NCI-H2107 treated with DMSO at 0.1 percent for 48 hours (cell line): ENCODE measurements around the gene FBXW7.

Source experiments
- DNase-seq: peaks from one replicate; lab custom pipeline; 2025; ENCODE audit not compliant: unreplicated experiment; lab: John Stamatoyannopoulos, UW

FBXW7 gene

DNA sequence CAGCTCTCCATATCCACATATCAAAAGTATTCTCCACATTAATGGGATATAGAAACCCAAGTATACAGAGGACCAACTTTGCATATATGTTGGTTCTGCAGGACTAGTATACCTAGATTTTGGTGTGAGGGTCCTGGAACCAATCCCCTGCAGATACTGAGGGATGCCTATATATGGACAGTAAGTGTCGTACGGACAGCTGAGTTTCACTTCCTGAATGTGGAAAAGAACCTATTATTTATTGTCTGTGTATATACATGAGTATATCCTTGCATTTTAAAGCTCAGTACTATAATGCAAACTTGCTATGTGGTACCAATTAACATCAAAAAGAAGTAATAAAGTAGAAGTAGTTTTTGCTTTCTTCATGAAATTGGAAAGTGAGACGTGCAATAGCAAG lies 101.9 kb downstream of the FBXW7 start:
- no peak for DNase-seq

DNA sequence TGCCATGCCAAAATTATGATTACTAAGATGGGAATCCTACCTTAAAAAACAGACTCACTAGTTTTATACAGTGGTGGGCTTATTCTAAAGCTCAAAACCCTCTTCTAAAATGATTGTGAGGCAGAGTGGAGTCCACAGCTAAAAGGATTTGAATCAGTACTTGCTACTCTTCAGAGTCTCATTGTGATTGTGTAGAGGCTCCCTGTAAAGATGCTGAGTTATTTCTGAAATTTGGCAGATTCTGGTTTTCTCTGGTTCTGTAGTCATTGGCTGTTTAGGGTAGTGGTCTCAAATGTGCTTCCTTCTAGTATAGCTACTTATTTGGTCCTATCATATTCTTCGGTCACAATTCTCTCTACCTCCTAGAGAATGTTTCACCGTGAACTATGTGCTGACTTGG lies 104.1 kb downstream of the FBXW7 start:
- no peak for DNase-seq

DNA sequence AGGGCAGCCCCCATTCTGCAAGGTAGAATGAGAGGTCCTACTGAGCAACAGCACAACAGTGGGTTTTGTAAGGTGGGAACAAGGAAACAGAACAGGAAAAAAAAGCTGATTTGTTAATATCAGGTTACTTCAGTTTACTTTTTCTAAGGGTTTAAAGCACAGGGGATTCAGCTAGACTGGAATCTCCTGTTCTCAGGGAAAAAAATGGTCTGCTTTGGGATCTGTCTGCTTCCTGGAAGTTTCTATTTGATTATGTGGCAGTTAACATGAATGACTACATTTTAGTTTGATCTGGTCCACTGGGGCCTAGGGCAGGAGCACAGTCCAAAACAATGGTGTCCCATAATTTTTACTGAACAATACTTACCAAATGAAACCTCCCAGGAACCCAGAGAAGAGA lies 104.6 kb downstream of the FBXW7 start:
- DNase-seq: no peak

DNA sequence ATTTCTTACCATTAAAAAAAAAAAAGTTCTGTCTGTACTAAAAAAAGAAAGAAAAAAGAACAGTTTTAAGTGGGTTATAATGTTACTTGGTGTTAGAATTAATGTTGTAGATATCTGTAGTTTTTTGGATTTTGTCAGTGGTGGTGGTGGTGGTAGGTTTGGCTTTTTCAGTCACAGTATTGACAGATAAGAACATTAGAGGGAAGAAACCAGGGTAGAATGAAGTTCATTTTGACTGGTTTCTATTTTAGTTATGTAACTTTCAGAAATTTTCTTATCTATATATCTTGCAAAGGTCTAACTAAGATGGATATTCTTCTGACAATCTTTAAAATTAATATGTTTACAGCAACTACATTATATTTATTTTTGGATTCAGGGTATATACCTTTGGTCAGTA lies 105.4 kb downstream of the FBXW7 start:
- no peak for DNase-seq

DNA sequence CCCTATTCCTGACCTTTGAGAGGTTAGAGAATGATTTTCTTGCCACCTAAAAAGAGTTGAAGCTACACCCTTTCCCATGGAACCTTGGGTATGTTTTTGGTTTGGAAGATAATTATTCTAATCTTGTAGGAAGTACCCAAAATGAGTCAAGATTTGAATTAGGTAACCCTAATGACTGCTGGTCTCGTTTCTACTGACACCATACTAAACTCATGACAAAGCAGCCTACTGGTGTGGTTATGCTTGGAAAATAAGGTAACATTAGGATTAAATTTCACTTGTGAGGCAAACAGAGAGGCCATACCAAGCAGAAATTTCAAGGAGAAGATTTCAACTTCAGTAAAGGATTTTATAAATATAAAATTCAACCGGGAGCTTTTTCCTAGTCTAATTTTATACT lies 107.9 kb downstream of the FBXW7 start:
- no peak for DNase-seq

DNA sequence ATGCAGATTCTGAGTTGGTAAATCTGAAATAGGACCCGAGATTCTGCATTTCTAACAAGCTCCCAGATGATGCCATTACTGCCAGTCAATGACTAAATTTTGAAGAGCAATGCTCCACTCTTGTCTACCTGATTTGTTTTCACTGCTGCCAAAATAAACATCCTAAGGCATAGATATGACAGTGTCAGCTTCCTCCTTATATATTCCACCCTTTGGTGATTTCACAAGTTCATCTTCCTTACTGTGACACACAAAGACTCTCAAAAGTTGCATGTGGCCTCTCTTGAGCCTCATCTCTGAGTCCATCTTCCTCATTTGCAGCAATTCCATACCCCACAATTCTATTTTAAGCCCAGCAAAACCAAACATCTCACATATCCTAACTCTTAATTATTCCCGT lies 110.9 kb downstream of the FBXW7 start:
- no peak for DNase-seq

DNA sequence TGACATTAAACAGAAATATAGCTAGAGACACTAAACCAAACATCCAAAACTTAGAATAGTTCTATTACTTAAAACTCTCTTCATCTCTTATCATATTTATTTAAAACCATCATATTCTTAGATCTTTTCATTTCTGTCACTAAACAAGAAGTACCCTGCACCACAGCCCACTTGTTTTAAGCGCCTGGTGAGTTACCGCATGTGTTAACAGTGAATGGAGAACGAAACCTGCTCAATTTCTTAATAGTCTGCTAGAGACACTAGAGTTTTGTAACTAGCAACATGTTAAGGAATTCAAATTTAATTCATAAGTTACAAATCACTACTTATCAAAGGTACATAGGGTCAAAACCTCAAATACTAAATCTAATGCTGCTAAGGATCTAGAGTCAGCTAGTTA lies 111.5 kb downstream of the FBXW7 start:
- DNase-seq: no peak

DNA sequence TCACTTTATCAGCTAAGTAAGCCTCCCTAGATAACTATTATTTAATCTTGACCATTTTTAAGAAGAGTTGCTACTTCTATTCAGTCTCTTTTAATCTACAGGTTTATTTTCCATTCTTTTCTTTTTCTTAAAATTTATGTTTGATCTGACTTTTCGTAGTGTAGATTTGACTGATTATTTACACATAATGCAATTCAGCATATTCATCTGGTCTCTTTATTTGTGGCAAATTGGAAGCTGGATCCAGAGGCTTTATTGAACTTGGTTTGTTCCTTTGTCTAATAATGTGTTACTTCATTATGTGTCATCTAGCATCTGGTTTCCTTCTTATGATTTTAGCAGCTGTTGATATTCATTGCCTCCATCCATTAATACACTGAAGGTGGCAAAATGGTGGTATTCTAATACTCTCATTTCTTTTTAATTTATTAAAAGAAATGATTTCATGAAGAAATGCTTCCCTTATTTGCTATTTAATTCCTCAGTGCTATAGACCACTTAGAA lies 113.0 kb downstream of the FBXW7 start:
- no peak for DNase-seq

DNA sequence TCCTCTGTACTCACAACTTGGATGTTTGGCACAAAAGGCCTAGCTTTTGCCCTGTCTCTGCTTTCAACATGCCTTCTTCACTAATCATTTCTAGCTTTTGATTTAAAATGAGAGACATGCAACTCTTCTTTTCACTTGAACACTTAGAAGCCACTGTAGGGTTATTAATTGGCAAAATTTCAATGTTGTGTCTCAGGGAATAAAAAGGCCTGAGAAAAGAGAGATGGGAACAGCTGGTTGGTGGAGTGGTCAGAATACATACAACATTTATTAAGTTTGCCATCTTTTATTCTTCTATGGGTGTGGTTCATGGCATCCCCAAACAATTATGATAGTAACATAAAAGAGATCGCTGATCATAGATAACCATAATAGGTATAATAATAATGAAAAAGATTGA lies 114.3 kb downstream of the FBXW7 start:
- no peak for DNase-seq

DNA sequence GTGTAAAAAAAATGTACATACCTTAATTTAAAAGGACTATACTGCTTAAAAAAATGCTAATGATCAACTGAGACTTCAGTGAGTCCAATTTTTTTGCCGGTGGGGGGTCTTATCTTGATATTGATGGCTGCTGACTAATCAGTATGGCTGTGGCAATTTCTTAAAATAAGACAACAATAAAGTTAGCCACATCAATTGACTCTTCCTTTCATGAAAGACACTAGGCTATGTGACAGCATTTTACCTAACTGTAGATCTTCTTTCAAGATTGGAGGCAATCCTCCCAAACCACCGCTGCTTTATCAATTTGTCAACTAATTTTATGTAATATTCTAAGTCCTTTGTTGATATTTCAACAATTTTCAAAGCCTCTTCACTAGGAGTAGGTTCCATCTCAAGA lies 116.1 kb downstream of the FBXW7 start:
- DNase-seq: no peak

DNA sequence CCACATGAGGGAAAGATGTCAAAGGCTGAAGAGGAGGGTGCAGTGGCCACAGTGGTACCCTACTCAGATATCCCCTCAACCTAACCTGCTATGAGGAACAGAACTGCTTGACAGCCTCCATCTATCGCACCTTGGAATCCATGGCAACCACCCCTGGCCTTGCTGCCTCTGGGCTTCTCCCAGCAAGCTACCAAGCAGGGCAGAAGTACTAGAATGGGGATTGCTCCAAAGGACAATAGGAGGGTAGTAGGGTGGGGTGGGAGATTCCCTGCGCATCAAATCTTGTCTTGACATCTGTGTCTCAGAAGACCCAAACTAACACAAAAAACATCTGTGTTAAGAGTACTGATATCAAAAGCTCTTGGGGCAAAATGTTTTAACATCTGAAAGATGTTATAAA lies 118.2 kb downstream of the FBXW7 start:
- no peak for DNase-seq

DNA sequence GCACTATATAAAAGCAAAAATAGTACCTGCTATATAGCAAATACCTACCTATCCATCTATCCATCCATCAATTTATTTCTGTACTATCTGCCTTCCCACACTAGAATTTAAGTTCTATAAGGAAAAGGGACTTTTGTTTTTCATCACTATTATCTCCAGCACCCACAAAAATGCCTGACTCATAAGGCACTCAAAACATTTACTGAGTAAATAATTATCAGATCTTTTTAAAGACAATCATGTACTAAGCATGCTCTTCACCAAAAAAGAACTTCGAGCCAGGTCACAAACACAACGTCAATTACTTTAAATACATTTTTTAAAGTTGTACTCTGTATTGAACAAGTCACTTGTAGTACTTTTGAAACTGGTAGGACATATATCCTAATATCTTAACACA lies 119.9 kb downstream of the FBXW7 start:
- DNase-seq: no peak

DNA sequence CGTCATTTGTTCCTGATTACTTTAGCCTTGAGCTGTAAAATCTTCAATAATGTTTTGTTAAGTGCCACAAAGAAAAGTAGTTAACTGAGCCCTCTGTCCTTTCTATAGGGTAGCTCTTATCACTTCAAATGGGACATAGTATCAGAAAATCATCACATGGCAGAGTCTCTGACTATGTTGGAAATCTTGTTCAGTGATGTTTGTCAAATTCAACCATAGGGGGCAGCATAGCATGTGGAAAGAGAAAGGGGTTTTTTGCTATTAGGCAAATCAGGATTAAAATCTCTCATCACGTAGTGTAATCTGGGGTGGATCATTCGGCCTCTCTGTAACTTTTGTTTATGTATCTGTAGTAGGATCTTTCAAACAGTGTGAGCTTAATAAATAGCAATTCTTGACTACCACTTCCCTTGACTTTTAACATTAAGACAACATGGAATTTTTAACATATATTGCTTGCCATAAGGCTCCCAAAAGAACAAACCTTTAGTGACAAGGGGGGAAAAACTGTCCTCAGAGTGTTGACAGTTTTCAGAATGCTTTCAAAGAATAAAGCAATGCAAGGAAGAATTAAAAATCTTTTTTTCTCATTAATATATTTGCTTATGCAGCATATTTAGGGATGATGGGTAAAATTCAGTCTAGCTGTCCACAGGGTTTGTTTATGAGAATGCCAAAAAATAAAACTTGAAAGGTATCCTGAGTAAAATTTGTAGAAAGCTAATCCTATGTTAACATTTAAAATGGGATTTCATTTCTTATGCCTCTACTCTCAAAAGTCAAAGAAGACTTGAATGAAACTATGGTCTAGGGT lies 127.2 kb downstream of the FBXW7 start:
- peak; percentile 6 for DNase-seq

DNA sequence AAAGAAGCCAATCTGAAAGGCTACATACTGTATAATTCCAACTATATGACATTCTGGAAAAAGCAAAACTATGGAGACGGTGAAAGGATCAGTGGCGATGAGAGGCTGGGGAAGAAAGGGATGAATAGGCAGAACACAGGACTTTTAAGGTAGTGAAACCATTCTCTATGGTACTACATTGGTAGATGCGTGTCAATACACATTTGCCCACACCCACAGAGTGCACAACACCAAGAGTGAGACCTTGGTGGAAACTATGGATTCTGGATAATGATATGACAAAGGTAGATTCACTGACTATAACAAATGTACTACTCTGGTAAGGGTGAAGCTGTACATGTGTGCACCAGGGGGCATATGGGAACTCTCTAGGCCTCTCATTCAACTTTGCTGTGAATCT lies 134.5 kb downstream of the FBXW7 start:
- no peak for DNase-seq

DNA sequence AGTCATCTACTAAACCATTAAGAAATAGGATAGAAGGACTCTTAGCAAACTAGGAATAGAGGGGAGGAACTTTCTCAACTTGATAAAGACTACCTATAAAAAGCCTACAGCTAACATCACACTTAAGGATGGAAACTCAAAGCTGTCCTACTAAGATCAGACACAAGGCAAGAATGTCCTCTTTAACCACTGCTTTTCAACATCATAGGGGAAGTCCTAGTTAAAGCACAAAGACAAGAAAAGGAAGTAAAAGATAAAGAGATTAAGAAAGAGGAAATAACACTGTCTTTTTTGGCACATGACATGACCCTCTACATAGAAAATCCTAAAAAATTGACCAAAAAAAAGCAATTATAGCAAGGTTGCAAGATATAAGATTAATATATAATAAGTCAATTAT lies 136.6 kb downstream of the FBXW7 start:
- no peak for DNase-seq

DNA sequence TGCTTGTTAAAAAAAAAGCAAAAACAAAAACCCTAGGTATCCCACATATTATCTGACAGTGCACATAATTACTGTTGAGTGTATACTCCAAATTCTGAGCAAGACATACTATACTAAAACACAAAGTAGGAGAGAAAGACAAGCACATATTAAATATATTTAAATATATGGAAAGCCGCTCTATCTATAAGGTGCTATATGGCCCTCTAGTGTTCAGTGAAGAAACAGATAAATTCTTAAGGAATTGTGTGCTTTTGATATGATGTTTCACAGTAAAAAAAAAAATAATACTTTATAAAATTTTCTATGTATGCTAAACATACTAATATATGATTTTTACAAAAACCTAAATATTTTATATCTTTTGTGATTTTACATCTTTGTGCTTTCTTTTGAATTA lies 137.8 kb downstream of the FBXW7 start:
- no peak for DNase-seq

DNA sequence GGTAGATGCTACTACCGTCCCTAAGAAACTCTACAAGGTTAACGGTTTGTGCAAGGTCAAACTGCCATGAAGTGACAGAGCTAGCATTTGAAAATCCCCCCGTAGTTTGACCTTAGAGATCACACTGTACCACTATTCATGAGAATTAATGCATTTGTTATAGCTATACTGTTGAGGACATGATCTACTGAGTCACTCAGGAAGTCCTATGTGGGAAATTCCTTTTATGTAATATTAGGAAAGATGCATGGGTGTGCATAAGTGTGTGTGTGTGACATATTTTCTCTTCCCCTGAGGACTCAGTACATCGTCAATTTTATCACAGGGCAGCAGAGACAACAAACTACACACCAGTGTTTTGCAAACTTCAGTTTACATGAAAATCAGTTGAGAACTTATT lies 141.1 kb downstream of the FBXW7 start:
- DNase-seq: no peak

DNA sequence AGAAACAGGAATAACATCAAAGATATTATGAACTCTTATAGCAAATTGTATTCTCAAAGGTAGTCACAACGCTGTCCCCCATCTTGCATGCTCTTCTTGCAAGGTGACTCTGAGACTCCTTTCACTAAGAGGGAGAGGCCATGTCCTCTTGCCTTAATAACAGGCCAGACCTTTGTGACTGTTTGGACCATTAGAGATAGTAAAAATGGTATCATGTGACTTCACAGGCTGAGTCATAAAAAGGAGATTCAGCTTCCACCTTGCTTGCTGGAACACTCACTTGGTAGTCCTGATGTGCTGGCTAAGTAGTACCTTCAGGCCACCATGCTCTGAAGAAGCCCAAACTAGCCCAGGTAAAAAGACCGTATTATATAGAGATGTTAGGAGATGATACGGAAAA lies 143.8 kb downstream of the FBXW7 start:
- DNase-seq: no peak

DNA sequence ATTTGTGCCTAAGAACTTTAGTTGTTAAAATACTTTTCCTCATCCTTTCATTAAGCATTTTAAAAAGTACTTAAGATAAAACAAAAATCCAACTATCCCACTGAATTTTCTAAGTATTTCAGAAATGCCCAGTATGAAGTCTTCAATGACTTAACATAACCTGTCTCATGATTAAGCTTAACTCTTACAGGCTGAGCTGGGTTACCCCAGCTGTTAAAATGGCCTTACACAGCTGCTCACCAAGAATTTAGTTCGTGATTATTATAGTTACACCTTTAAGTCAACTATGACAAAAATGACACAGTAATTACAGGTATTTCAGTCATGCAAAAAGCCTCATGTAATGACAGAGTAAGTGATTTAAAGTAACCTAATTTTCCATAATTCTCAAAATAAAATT lies 145.7 kb downstream of the FBXW7 start:
- DNase-seq: no peak

DNA sequence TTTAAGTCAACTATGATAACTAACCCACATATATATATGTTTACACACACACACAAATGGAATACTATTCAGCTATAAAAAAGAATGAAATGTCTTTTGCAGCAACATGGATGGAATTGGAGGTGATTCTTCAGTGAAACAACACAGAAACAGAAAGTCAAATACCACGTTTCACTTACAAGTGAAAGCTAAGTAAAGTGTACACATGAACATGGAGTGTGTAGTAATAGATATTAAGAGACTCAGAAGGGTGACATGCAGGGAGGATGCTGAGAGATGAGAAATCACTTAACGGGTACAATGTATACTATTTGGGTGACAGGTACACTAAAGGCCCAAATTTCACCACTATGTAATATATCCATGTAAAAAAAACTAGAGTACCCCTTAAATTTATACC lies 146.5 kb downstream of the FBXW7 start:
- DNase-seq: no peak

DNA sequence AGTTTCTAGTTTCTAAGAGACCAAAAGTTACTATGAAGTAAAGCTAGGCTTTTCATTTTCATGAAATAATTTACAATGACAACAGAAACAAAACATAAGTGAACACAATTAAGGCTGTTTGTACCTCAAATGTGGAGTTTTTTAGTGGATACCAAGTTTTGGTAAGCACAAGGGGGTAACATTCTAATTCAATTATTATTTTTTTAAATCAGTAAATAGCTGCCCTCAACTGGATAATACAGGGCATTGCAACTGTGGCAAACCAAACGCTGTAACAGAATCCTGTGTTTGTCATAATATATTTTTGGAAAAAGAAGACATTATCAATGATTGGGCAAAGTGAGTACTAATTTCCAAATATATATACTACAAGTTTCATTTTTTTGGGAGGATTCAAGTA lies 150.3 kb downstream of the FBXW7 start:
- no peak for DNase-seq

DNA sequence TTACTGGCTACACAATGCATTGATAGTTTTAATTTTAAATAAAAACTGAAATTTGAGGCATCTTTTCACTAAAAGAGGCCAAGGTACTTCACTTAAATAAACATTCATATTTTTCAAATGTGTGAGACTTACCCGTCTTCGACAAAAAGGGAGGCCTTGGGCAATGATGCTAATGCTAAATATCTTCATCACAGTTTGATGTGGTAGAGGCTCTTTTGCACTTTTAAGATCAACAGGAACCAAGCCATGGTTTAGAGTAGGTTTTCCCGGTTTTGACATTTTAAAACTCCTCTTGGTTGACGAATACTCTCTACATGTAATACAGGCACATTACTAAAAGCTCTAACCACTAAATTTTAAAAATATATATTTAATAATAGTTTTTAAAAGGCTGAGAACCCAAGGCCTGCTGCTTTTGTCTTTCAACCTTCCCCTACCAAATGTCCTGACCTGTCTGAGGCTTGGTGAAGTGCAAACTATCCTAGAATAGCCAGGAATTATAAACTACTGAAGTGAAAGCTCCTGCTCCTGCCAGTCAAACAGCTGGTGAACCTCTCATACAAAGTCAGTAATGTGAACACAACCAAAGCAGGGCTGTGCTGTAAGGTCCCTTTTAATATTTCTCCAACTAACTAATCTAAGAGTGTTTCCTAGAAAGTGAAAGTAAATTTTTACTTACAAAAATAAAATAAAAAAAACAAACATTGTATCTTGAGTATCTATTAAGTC lies 153.7 kb downstream of the FBXW7 start:
- DNase-seq: no peak

DNA sequence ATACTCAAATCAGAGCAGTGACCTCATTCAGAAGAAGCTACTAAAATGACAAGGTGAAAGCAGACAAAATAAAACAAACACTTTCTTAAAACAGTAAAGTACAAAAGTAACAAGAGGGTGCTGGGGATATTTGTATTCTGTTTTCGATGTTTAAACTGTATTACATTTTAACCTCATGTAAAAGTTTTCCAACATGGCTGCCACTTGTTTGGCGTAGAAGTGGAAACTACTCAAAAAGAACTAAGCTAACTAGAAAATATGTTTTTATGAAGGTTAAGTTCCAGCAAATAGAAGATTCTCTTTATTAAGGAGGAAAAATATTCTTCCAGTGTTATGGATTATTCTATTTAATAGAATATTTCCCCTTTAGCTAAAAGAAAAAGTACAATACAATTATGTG lies 155.0 kb downstream of the FBXW7 start:
- DNase-seq: no peak
